ENCODE data around the gene SART1. TPM values are rescaled to one million over a fixed set of nuclear protein-coding genes. Genes with fewer than 3 reads are reported as not detected.
A peak's percentile ranks its signal among the peaks of the same experiment; 100 is the strongest.

SART1 gene
- total RNA-seq, 4 donors from 2014 or later: 21.1 to 56.6 (median 26.1) TPM

DNA sequence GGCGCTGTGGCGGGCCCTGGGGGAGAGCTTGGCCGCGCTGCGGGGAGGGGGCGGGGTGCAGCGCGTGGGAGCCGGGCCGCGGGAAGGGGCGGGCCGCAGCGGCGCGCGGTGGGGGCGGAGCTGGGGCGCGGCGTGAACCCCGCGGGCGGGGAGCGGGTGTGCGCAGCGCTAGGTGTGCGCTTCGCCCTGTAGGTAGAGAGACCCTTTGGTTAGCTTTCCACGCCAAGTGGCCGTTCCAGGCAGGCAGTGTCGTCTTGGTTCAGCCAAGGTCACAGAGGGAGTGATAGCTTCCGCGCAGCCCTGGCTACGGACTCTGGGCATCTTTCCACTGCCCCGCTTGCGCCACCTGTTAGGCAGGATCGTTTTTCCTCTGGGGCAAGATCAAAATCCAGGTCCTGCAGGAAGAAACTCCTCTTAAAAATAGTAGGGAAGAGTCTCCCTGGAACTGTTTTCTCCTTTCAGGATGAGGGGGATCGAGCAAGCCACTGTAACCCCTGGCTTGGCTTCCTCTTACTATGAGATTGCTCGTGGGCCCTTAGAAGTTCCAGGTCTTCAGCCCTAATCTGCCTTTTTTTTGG lies 41.2 kb downstream of the SART1 start:
- H3K27ac ChIP-seq: peak overlapping the region; percentile 94
- peaks cover 28% of the 10 kb centered on the region for H3K4me1 ChIP-seq
- WGBS: 0% methylated on average over 12 of the region's 40 CpGs
- no peaks in the 10 kb centered on the region for H3K27me3 ChIP-seq
- H3K36me3 ChIP-seq: peaks cover 38% of the 10 kb centered on the region
- no peak for DNase-seq (ENCODE audit: low spot score in 2 of 2)
- H3K4me3 ChIP-seq: peak overlapping the region; percentile 81
- no peak for TF ChIP-seq POLR2A (IDR thresholded peaks at IDR 0.05)
- TF ChIP-seq POLR2AphosphoS5 (IDR thresholded peaks at IDR 0.05): no peak
- no peak for TF ChIP-seq EP300 (IDR thresholded peaks at IDR 0.05)
- TF ChIP-seq, protein P1, sequence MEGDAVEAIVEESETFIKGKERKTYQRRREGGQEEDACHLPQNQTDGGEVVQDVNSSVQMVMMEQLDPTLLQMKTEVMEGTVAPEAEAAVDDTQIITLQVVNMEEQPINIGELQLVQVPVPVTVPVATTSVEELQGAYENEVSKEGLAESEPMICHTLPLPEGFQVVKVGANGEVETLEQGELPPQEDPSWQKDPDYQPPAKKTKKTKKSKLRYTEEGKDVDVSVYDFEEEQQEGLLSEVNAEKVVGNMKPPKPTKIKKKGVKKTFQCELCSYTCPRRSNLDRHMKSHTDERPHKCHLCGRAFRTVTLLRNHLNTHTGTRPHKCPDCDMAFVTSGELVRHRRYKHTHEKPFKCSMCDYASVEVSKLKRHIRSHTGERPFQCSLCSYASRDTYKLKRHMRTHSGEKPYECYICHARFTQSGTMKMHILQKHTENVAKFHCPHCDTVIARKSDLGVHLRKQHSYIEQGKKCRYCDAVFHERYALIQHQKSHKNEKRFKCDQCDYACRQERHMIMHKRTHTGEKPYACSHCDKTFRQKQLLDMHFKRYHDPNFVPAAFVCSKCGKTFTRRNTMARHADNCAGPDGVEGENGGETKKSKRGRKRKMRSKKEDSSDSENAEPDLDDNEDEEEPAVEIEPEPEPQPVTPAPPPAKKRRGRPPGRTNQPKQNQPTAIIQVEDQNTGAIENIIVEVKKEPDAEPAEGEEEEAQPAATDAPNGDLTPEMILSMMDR (IDR thresholded peaks at IDR 0.05): no peak
- no peaks in the 10 kb centered on the region for H3K9me3 ChIP-seq

DNA sequence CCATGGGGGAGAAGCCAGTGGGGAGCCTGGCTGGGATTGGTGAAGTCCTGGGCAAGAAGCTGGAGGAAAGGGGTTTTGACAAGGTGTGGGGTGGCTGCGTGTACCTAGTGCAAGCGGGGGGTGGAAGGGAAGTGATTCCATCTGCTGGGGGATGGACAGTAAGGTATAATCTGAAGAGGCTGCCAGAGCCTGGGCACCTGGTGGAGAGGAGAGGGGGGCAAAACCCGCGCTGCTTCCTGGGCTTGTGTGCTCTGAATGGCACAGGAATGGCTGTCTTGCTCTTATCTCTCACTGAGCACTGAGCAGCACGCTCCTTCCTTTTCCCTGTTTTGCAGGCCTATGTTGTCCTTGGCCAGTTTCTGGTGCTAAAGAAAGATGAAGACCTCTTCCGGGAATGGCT lies 41.8 kb downstream of the SART1 start:
- no peak for DNase-seq (ENCODE audit: low spot score in 2 of 2)
- H3K36me3 ChIP-seq: peaks cover 33% of the 10 kb centered on the region
- H3K27me3 ChIP-seq: no peaks in the 10 kb centered on the region
- WGBS: 73% methylated on average over 6 of the region's 6 CpGs
- H3K4me3 ChIP-seq: peak overlapping the region; percentile 81
- peaks cover 33% of the 10 kb centered on the region for H3K4me1 ChIP-seq
- TF ChIP-seq POLR2AphosphoS5 (IDR thresholded peaks at IDR 0.05) (no peak), EP300 (IDR thresholded peaks at IDR 0.05) (no peak), POLR2A (IDR thresholded peaks at IDR 0.05) (no peak)
- TF ChIP-seq, protein P1 (IDR thresholded peaks at IDR 0.05): no peak
- H3K27ac ChIP-seq: peak overlapping the region; percentile 94
- no peaks in the 10 kb centered on the region for H3K9me3 ChIP-seq

DNA sequence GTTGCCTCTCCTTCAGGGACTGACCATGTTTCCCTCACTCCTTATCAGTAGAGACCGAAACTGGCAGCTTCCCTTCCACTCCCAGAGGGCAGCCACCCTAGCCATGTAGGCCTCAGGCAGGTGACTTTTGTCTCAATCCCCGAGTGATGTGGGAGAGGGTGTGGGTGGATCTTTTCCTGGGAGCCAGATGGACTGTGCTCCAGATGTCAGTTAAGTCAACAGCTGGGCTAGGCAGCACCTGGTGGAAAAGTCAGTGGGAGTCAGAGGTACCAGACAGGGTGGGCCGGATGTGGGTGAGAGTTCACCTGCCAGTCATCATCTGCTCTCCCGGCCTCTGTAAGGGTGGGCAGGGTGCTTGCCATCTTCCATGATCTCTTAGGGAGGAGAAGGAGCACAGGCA lies 42.7 kb downstream of the SART1 start:
- no peak for DNase-seq (ENCODE audit: low spot score in 2 of 2)
- no peak overlapping the region for H3K27ac ChIP-seq
- TF ChIP-seq EP300 (IDR thresholded peaks at IDR 0.05) (no peak), POLR2A (IDR thresholded peaks at IDR 0.05) (no peak), POLR2AphosphoS5 (IDR thresholded peaks at IDR 0.05) (no peak)
- TF ChIP-seq, protein P1 (IDR thresholded peaks at IDR 0.05): no peak
- H3K4me1 ChIP-seq: peaks cover 40% of the 10 kb centered on the region
- 85% methylated on average over 2 of the region's 4 CpGs for WGBS
- H3K4me3 ChIP-seq: no peak overlapping the region
- H3K9me3 ChIP-seq: no peaks in the 10 kb centered on the region
- peaks cover 24% of the 10 kb centered on the region for H3K36me3 ChIP-seq
- H3K27me3 ChIP-seq: no peaks in the 10 kb centered on the region

DNA sequence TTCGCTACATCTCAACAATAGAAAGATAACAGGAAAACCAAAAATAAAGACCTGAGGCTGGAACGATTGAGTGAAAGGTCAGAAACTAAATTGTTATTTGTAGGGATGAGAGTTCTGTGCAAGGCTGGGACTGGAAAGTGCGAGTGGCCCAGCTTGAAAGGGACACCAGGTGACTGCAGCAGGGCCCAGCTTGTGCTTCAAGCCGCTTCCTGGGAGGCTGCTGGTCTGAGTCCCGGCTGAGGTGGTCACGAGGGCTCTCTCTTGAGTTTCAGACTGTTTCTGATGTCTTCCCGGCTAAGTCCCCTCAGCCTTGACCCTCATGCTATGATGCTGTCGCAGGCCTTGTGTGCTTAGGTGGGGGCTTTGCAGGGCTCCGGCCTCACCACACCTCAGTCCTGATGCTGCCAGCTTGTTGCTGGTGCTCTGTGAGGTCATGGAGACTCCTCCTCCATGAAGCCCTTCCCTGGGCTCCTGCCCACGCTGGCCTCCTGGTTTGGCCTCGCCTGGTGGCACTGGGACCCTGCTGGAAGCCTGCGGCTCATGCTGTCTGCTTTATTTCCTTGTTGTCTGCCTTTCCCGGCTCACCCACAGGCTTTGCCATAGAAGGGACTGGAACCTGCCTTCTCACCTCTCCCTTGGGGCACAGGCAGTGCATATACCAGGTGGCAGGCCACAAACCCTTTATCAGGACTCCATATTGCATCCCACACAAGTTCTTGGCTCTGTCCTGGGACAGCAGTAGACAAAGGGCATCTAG lies 44.8 kb downstream of the SART1 start:
- DNase-seq (ENCODE audit: low spot score in 2 of 2): no peak
- Histone ChIP-seq H3K27ac (no peak overlapping the region), H3K4me3 (no peak overlapping the region), H3K9me3 (no peaks in the 10 kb centered on the region), H3K27me3 (peaks cover under 1% of the 10 kb centered on the region), H3K4me1 (peaks cover 27% of the 10 kb centered on the region), H3K36me3 (peaks cover 12% of the 10 kb centered on the region)
- WGBS: 85% methylated on average over 13 of the region's 13 CpGs
- TF ChIP-seq EP300 (IDR thresholded peaks at IDR 0.05) (no peak), POLR2AphosphoS5 (IDR thresholded peaks at IDR 0.05) (no peak), POLR2A (IDR thresholded peaks at IDR 0.05) (no peak)
- TF ChIP-seq, protein P1 (IDR thresholded peaks at IDR 0.05): no peak

DNA sequence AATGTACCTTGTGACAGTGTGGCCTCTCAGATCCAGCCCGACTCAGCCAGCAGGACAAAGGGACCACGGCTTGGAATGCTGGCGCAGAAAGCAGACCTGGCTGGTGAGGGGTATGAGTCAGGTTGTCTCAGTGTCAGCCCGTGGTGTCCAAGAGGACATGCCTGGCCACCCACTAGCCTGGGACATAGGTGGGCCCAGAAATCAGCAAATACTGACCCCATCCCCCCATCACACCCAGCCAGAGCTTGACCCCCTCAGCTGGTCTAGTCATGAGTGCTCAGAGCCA lies 45.3 kb downstream of the SART1 start:
- TF ChIP-seq POLR2A (IDR thresholded peaks at IDR 0.05) (no peak), EP300 (IDR thresholded peaks at IDR 0.05) (no peak), POLR2AphosphoS5 (IDR thresholded peaks at IDR 0.05) (no peak)
- TF ChIP-seq, protein P1 (IDR thresholded peaks at IDR 0.05): no peak
- peaks cover 31% of the 10 kb centered on the region for H3K4me1 ChIP-seq
- peaks cover 6% of the 10 kb centered on the region for H3K27me3 ChIP-seq
- WGBS: no CpG with 5 or more reads among the region's 4 CpGs
- H3K27ac ChIP-seq: no peak overlapping the region
- no peaks in the 10 kb centered on the region for H3K9me3 ChIP-seq
- H3K36me3 ChIP-seq: peaks cover 12% of the 10 kb centered on the region
- no peak overlapping the region for H3K4me3 ChIP-seq
- no peak for DNase-seq (ENCODE audit: low spot score in 2 of 2)

All from suprapubic skin (tissue), 4 donors.